Measurements from ENCODE around the gene SIPA1.

- TF ChIP-seq, protein P1, sequence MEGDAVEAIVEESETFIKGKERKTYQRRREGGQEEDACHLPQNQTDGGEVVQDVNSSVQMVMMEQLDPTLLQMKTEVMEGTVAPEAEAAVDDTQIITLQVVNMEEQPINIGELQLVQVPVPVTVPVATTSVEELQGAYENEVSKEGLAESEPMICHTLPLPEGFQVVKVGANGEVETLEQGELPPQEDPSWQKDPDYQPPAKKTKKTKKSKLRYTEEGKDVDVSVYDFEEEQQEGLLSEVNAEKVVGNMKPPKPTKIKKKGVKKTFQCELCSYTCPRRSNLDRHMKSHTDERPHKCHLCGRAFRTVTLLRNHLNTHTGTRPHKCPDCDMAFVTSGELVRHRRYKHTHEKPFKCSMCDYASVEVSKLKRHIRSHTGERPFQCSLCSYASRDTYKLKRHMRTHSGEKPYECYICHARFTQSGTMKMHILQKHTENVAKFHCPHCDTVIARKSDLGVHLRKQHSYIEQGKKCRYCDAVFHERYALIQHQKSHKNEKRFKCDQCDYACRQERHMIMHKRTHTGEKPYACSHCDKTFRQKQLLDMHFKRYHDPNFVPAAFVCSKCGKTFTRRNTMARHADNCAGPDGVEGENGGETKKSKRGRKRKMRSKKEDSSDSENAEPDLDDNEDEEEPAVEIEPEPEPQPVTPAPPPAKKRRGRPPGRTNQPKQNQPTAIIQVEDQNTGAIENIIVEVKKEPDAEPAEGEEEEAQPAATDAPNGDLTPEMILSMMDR (conservative IDR thresholded peaks at IDR 0.05 in 1 of 2, IDR thresholded peaks at IDR 0.05 in 1 of 2; ENCODE audit: extremely low read depth in 1 of 2, insufficient read depth in 1 of 2, low read depth in 1 of 2, low read length in 2 of 2) = no peak
- TF ChIP-seq EZH2 (IDR thresholded peaks at IDR 0.05; ENCODE audit: borderline replicate concordance, low read length) = no peak
Measured at GRCh38 chr11:65620666-65621065, 17.2 kb upstream of the SIPA1 start.
